Midbrain (tissue), 1 donor: ENCODE measurements around the gene SYT12.
A peak's percentile ranks its signal among the peaks of the same experiment; 100 is the strongest.
"Not testable (repeated sequence)": the region's sequence is repeated elsewhere in the genome, so short reads cannot be mapped to it uniquely, and the experiment has no call there.

Experiments used
- DNase-seq: peaks from one replicate; lab custom pipeline; 2025; lab: John Stamatoyannopoulos, UW

Gene SYT12

GRCh38 chr11:66996609-66997273 is 26.2 kb upstream of the SYT12 start:
- no peak for DNase-seq

GRCh38 chr11:66999555-66999954 is 23.4 kb upstream of the SYT12 start:
- DNase-seq: no peak

GRCh38 chr11:67001332-67001731 is 21.6 kb upstream of the SYT12 start:
- DNase-seq: no peak

- no peak for DNase-seq
Observed at GRCh38 chr11:67002297-67002913, 20.5 kb upstream of the SYT12 start.

- no peak for DNase-seq
Observed at GRCh38 chr11:67002921-67003411, 20.0 kb upstream of the SYT12 start.

- DNase-seq: not testable (repeated sequence)
Observed at GRCh38 chr11:67005200-67005599, 17.7 kb upstream of the SYT12 start.

GRCh38 chr11:67006029-67006884 is 16.7 kb upstream of the SYT12 start:
- peak; percentile 18 for DNase-seq

- DNase-seq: no peak
Observed at GRCh38 chr11:67007126-67007525, 15.8 kb upstream of the SYT12 start.

GRCh38 chr11:67010296-67010905 is 12.5 kb upstream of the SYT12 start:
- DNase-seq: no peak

- DNase-seq: no peak
Observed at GRCh38 chr11:67013511-67014045, 9.4 kb upstream of the SYT12 start.

GRCh38 chr11:67014343-67014742 is 8.6 kb upstream of the SYT12 start:
- no peak for DNase-seq

GRCh38 chr11:67015048-67015447 is 7.9 kb upstream of the SYT12 start:
- no peak for DNase-seq

GRCh38 chr11:67016550-67016949 is 6.4 kb upstream of the SYT12 start:
- DNase-seq: no peak

GRCh38 chr11:67020949-67021348 is 2.0 kb upstream of the SYT12 start:
- no peak for DNase-seq

GRCh38 chr11:67022341-67022933 is 497 bp upstream of the SYT12 start:
- no peak for DNase-seq

GRCh38 chr11:67023957-67024353 is 1.0 kb downstream of the SYT12 start:
- no peak for DNase-seq

GRCh38 chr11:67024410-67024809 is 1.5 kb downstream of the SYT12 start:
- DNase-seq: no peak

GRCh38 chr11:67024966-67025365 is 2.0 kb downstream of the SYT12 start:
- DNase-seq: no peak

GRCh38 chr11:67025750-67026149 is 2.8 kb downstream of the SYT12 start:
- DNase-seq: no peak

- no peak for DNase-seq
Observed at GRCh38 chr11:67026941-67027340, 4.0 kb downstream of the SYT12 start.

- DNase-seq: no peak
Observed at GRCh38 chr11:67027483-67027930, 4.6 kb downstream of the SYT12 start.
